ENCODE measurements around the gene IL10RB.

Gene IL10RB

GRCh38 chr21:33267250-33267649 is 1.1 kb downstream of the IL10RB start:
- DNase-seq (ENCODE audit: low spot score): no peak

- no peak for DNase-seq (ENCODE audit: low spot score)
Observed at GRCh38 chr21:33268393-33268736, 2.2 kb downstream of the IL10RB start.

GRCh38 chr21:33268737-33269441 is 2.7 kb downstream of the IL10RB start:
- DNase-seq (ENCODE audit: low spot score): no peak

GRCh38 chr21:33270986-33271385 is 4.8 kb downstream of the IL10RB start:
- DNase-seq (ENCODE audit: low spot score): no peak

GRCh38 chr21:33273044-33273443 is 6.9 kb downstream of the IL10RB start:
- DNase-seq (ENCODE audit: low spot score): no peak

GRCh38 chr21:33278721-33279120 is 12.6 kb downstream of the IL10RB start:
- no peak for DNase-seq (ENCODE audit: low spot score)

- no peak for DNase-seq (ENCODE audit: low spot score)
Observed at GRCh38 chr21:33279330-33279820, 13.2 kb downstream of the IL10RB start.

GRCh38 chr21:33281096-33281652 is 15.0 kb downstream of the IL10RB start:
- no peak for DNase-seq (ENCODE audit: low spot score)

- DNase-seq (ENCODE audit: low spot score): no peak
Observed at GRCh38 chr21:33283203-33283602, 17.0 kb downstream of the IL10RB start.

GRCh38 chr21:33286076-33286475 is 19.9 kb downstream of the IL10RB start:
- no peak for DNase-seq (ENCODE audit: low spot score)

GRCh38 chr21:33286600-33287456 is 20.7 kb downstream of the IL10RB start:
- DNase-seq (ENCODE audit: low spot score): no peak

GRCh38 chr21:33289199-33289819 is 23.1 kb downstream of the IL10RB start:
- peak; percentile 55 for DNase-seq (ENCODE audit: low spot score)

- DNase-seq (ENCODE audit: low spot score): no peak
Observed at GRCh38 chr21:33290441-33290840, 24.3 kb downstream of the IL10RB start.

- DNase-seq (ENCODE audit: low spot score): no peak
Observed at GRCh38 chr21:33291686-33292085, 25.5 kb downstream of the IL10RB start.

GRCh38 chr21:33292724-33293123 is 26.6 kb downstream of the IL10RB start:
- no peak for DNase-seq (ENCODE audit: low spot score)

GRCh38 chr21:33293136-33293535 is 27.0 kb downstream of the IL10RB start:
- DNase-seq (ENCODE audit: low spot score): no peak

- DNase-seq (ENCODE audit: low spot score): no peak
Observed at GRCh38 chr21:33293811-33294216, 27.6 kb downstream of the IL10RB start.

- no peak for DNase-seq (ENCODE audit: low spot score)
Observed at GRCh38 chr21:33296156-33296555, 30.0 kb downstream of the IL10RB start.

- peak; percentile 56 for DNase-seq (ENCODE audit: low spot score)
Observed at GRCh38 chr21:33299181-33299752, 33.1 kb downstream of the IL10RB start.

- DNase-seq (ENCODE audit: low spot score): no peak
Observed at GRCh38 chr21:33300701-33301631, 34.8 kb downstream of the IL10RB start.

GRCh38 chr21:33301632-33302002 is 35.5 kb downstream of the IL10RB start:
- DNase-seq (ENCODE audit: low spot score): no peak
